ENCODE data around the gene DMRTC2. TPM values are rescaled to one million over a fixed set of nuclear protein-coding genes. Genes with fewer than 3 reads are reported as not detected.

DMRTC2 gene
- total RNA-seq, 2 donors from 2014 or later: not detected

DNA sequence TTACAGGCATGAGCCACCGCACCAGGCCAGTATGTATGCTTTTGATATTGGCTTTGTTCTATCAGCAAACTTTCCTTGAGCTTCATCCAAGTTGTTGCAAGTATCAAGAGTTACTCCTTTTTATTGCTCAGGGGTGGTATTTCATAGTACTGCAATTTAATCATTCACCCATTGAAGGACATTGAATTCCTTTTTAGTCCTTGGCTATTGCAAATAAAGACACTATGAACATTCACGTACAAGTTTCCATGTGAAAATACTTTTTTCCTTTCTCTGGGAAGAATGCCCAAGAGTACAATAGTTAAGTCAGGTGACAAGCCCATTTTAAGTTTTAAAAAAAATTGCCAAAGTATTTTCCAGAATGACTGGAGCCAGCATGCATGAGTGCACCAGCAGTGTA, 28.1 kb upstream of the DMRTC2 start:
- no peak overlapping the region for H3K27ac Mint-ChIP-seq
- H3K4me1 Mint-ChIP-seq: peaks cover 4% of the 10 kb centered on the region
- no peak for ATAC-seq (replicated peaks)
- H3K27me3 Mint-ChIP-seq: peaks cover 4% of the 10 kb centered on the region
- no peaks in the 10 kb centered on the region for H3K36me3 Mint-ChIP-seq (ENCODE audit: low read depth)
- no peak overlapping the region for H3K4me3 Mint-ChIP-seq
- no peaks in the 10 kb centered on the region for H3K9me3 Mint-ChIP-seq

DNA sequence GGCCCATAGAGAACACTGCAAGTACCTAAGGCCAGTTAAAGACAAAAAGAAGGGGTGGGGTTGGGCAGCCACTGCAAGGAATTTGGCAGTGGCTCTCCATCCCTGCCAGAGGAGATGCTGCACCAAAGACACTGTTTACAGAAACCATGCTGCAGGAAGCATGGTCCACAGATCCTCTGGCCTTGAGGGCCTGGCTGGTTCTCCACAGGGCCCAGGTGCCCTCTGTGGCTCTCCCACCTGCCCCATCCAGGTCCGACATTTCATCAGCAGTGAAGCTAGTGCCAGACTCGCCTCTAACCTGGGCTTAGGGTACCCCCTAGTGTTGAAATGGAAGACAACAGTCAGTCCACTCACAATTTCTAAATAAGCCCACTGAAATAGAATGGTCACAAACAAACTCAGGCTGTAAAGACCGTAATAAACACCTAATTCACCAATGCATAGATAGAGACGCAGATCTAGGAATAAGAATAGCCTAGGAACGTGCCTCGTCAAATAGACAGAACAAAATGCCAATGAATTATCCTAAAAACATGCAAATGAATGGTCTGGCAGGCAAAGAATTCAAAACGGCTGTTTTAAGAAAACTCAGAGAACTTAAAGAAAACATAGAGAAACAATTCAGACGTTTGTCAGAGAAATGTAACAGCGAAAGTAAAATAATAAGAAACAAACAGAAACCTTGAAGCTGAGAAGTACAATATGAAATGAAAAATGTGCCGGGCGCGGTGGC, 23.7 kb upstream of the DMRTC2 start:
- H3K27ac Mint-ChIP-seq: no peak overlapping the region
- H3K4me3 Mint-ChIP-seq: no peak overlapping the region
- H3K27me3 Mint-ChIP-seq: peaks cover 13% of the 10 kb centered on the region
- peak; percentile 84 for ATAC-seq (replicated peaks)
- no peaks in the 10 kb centered on the region for H3K36me3 Mint-ChIP-seq (ENCODE audit: low read depth)
- peaks cover 4% of the 10 kb centered on the region for H3K4me1 Mint-ChIP-seq
- no peaks in the 10 kb centered on the region for H3K9me3 Mint-ChIP-seq

DNA sequence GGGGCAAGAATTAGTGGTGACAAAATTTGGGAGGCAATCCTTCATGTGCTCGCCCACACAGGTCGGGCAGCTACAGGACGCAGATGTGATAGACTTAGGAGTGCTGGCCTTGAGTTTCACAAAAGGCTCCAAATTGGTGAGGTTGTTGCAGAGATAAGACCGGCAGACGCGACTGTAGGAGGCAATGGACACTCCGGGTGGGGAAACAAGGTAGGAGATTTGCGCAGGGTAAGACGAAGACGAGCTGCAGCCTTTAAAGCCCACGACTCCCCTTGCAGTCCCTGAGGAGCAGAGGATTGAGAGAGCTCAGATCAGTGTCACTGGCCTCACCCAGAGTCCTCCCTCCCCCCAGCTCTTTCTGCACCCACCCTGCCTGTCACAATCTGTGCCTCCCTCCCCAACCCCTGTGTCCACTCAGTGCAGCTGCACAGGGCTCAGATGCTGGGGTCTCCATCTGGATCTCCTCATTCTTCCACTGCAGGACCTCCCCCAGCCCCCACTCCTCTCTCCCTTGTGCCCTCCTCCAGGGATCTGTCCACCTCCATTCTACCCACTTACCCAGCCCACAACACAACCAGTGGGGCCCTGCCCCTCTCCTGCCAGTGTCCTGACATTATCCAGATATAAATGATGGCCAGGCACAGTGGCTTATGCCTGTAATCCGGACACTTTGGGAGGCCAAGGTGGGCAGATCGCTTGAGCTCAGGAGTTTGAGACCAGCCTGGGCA, 6.7 kb upstream of the DMRTC2 start:
- Mint-ChIP-seq H3K36me3 (ENCODE audit: low read depth) (no peaks in the 10 kb centered on the region), H3K9me3 (no peaks in the 10 kb centered on the region), H3K27ac (no peak overlapping the region), H3K27me3 (peaks cover 21% of the 10 kb centered on the region), H3K4me3 (no peak overlapping the region), H3K4me1 (no peaks in the 10 kb centered on the region)
- ATAC-seq (replicated peaks): no peak

DNA sequence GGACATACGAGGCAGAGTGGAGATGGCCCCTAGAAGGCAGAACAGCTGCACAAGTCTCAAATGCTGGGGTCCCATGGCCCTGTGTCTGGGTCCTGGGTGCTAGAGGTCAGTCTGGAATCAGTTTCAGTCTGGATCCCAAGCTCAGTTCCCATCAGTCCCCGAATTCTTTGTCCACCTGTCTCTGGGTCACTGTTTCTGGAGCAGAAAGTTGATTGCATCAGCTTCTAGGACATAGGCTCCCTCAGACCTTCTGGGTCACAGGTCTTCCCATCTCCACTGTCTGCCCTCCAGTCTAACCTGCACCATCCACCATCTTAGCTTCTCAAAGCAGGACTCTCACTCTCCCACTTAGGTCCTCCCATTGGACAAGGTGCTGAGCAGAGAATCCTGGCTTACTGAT, 5.6 kb upstream of the DMRTC2 start:
- H3K9me3 Mint-ChIP-seq: no peaks in the 10 kb centered on the region
- ATAC-seq (replicated peaks): no peak
- no peaks in the 10 kb centered on the region for H3K4me1 Mint-ChIP-seq

DNA sequence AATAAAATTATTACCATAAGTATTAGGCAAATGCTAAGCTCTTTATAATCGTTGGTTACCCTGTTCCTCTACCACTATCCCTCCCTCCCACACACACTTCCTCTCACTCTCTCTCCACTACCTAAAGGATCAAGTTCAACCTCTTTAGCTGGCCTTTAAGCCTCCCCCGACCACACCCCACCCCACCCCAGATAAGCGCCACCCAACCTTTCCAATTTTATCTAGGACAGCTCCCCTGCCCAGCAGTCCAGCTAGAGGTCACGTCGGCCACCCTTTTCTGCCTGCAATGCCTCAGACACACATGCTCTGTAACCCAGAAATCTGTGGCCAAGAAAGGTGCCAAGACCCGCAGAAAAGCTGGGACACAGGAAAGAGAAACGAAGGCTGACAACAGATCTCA, 1.5 kb upstream of the DMRTC2 start:
- Mint-ChIP-seq H3K4me3 (no peak overlapping the region), H3K9me3 (no peaks in the 10 kb centered on the region), H3K4me1 (no peaks in the 10 kb centered on the region), H3K27me3 (peaks cover 1% of the 10 kb centered on the region), H3K36me3 (ENCODE audit: low read depth) (no peaks in the 10 kb centered on the region), H3K27ac (no peak overlapping the region)
- no peak for ATAC-seq (replicated peaks)

More for the DNA sequence above, 5.6 kb upstream of the DMRTC2 start:
- peaks cover 19% of the 10 kb centered on the region for H3K27me3 Mint-ChIP-seq
- no peak overlapping the region for H3K4me3 Mint-ChIP-seq
- H3K36me3 Mint-ChIP-seq (ENCODE audit: low read depth): no peaks in the 10 kb centered on the region
- H3K27ac Mint-ChIP-seq: no peak overlapping the region

DNA sequence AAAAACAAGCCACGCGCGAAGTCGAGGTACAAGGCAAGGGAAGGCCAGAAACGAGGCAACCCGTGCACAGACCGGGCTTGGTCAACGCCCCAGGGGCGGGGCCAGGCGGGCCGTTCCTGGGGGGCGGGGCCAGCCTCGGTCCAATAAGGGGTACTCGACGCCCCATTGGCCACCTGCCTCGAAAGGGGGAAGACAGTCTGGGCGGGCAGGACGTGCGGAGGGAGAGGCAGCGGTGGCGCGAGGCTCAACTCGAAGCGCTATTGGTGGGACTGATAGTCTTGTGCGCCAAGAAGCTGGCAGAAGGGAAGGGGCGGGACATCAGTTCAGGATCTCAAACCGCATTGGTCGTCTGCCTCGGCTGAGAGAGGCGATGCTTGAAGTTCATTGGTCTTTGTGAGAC, 241 bp upstream of the DMRTC2 start, which contains the start of gene LYPD4:
LYPD4 (minus strand) TSS at position 83 of the 400 bp plus-strand sequence. CDS start 5,398 bp downstream, outside the sequence.
- Mint-ChIP-seq H3K36me3 (ENCODE audit: low read depth) (no peaks in the 10 kb centered on the region), H3K9me3 (no peaks in the 10 kb centered on the region), H3K4me3 (no peak within 1 kb of the TSS), H3K27ac (no peak within 1 kb of the TSS), H3K27me3 (no peaks in the 10 kb centered on the region), H3K4me1 (no peaks in the 10 kb centered on the region)
- no peak for ATAC-seq (replicated peaks)

DNA sequence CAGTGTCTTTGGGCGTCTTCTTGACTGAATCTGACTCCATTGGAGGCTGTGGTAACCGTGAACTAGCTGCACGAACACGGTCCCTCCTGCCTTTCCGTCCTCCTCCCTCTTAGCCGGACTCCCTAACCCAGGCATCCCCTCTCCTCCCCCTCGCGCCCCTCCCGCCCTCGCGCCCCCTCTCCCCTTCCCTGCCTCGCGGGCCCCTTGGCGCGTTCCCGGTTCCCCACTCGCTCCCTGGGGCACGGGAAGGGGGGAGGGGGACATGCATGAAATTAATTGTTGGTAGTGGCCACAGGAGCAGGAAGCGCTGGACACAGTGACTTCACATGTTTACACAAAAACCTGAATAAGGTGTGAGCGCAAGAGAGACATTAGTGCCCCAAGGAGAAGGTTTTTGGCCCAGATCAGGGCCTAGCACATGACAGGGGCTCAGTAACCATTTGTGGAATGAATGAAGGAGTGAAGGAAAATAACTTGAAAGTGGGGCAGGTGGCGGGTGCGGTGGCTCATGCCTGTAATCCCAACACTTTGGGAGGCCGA, 279 bp downstream of the DMRTC2 start:
- ATAC-seq (replicated peaks): no peak
- no peaks in the 10 kb centered on the region for H3K27me3 Mint-ChIP-seq
- H3K4me3 Mint-ChIP-seq: no peak overlapping the region
- H3K27ac Mint-ChIP-seq: no peak overlapping the region
- H3K4me1 Mint-ChIP-seq: no peaks in the 10 kb centered on the region
- no peaks in the 10 kb centered on the region for H3K36me3 Mint-ChIP-seq (ENCODE audit: low read depth)
- no peaks in the 10 kb centered on the region for H3K9me3 Mint-ChIP-seq

DNA sequence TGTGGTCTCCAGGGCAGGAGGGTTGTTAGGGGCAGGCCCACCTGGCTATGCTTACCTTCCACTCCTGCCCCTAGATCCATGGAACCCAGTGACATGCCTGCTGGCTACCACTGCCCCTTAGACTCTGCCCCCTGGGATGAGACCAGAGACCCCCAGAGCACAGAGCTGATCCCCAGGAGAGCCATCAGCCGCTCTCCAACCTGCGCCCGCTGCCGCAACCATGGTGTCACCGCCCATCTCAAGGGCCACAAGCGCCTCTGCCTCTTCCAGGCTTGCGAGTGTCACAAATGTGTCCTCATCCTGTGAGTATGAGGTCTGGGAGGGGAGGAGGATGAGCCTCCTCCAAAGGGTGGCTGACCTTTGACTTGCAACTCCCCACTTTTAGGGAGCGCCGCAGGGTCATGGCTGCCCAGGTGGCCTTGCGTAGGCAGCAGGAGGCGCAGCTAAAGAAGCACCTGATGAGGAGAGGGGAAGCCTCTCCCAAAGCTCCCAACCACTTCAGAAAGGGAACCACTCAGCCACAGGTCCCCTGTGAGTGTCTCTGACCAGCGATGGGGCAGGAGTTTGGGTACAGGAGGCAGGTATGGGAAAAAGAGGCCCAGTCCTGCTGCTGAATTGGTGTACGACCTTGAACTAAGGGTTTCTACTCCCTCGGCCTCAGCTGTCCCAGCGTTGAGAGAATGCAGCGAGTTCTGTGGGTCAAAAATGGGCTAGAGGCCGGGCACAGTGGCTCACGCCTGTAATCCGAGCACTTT, 2.7 kb downstream of the DMRTC2 start:
- Mint-ChIP-seq H3K36me3 (ENCODE audit: low read depth) (no peaks in the 10 kb centered on the region), H3K4me1 (no peaks in the 10 kb centered on the region), H3K9me3 (no peaks in the 10 kb centered on the region), H3K27me3 (peaks cover 4% of the 10 kb centered on the region), H3K27ac (no peak overlapping the region), H3K4me3 (no peak overlapping the region)
- no peak for ATAC-seq (replicated peaks)

DNA sequence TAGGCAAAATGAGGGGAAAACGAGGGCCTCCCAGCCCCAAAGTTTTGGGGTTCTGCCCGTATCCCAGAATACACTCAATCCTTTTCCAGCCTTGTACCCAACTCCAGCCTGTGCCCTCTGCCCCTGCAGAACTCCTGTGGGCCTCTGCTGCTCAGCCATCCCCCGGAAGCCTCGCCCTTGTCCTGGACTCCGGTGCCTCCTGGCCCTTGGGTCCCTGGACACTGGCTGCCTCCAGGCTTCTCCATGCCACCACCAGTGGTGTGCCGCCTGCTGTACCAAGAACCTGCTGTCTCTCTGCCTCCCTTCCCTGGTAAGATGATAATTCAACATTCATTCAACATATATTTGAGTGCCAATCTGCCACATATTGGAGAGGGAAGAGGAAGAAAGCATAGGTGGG, 3.8 kb downstream of the DMRTC2 start:
- no peak overlapping the region for H3K4me3 Mint-ChIP-seq
- H3K27me3 Mint-ChIP-seq: peaks cover 4% of the 10 kb centered on the region
- H3K36me3 Mint-ChIP-seq (ENCODE audit: low read depth): no peaks in the 10 kb centered on the region
- H3K9me3 Mint-ChIP-seq: no peaks in the 10 kb centered on the region
- peak overlapping the region; percentile 1 for H3K27ac Mint-ChIP-seq
- ATAC-seq (replicated peaks): no peak
- H3K4me1 Mint-ChIP-seq: no peaks in the 10 kb centered on the region

DNA sequence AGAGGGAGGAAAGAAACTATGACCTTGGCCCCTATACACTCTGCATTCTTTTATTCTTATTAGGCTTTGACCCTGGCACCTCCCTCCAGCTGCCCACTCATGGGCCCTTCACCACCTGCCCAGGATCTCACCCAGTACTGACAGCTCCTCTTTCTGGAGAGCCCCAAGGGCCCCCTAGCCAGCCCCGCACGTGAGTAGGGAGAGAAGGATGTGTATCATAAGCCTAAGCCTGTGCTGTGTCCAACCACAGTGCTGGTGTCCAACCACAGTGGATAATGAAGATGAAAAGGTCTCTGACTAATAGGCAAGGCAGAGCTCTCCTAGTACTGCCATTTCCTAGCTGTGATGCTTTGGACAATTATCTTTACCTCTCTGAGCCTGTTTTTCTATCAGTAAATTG, 4.2 kb downstream of the DMRTC2 start:
- no peaks in the 10 kb centered on the region for H3K9me3 Mint-ChIP-seq
- no peaks in the 10 kb centered on the region for H3K36me3 Mint-ChIP-seq (ENCODE audit: low read depth)
- H3K27me3 Mint-ChIP-seq: peaks cover 4% of the 10 kb centered on the region
- H3K27ac Mint-ChIP-seq: peak overlapping the region; percentile 11
- ATAC-seq (replicated peaks): no peak
- no peaks in the 10 kb centered on the region for H3K4me1 Mint-ChIP-seq
- H3K4me3 Mint-ChIP-seq: no peak overlapping the region

DNA sequence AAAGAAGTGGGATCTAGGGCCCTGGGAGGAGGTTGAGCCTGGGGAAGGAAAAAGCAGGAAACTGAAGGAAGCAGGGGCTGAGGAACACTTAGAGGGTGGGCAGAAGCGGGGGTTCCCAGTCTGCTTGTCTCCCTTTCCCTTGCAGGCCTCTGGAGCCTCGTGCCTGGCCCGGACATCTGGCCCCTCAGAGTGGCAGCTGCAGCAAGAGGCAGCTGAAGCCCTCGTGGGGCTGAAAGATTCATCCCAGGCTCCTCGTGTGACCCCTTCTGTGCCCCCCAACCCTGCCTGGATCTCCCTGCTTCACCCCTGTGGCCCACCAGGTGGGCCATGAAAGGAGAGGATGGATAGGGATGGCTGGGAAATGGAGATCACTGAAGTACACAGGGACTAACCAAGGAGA, 5.5 kb downstream of the DMRTC2 start:
- Mint-ChIP-seq H3K27me3 (peaks cover 4% of the 10 kb centered on the region), H3K9me3 (no peaks in the 10 kb centered on the region), H3K4me1 (no peaks in the 10 kb centered on the region), H3K36me3 (ENCODE audit: low read depth) (no peaks in the 10 kb centered on the region), H3K27ac (no peak overlapping the region), H3K4me3 (no peak overlapping the region)
- ATAC-seq (replicated peaks): no peak

DNA sequence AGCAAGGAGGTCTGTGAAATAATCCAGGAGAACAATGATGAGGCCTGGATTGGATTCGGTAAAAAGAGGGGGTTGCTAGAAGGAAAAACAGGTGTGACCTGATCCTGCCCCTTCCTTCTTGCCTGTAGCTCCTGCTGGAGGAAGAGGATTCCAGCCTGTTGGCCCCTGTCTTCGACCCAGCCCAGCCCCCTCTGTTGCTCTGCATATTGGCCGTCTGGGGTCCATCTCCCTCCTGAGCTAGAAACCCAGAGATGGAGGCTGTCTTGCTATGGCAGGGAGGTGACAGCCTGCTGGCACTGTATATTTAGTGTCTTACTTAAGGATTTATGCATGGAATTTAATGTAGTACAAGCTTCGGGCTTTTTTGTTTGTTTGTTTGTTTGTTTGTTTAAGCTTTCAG, 6.6 kb downstream of the DMRTC2 start:
- Mint-ChIP-seq H3K4me3 (no peak overlapping the region), H3K27me3 (peaks cover 4% of the 10 kb centered on the region), H3K27ac (peak overlapping the region; percentile 45), H3K36me3 (ENCODE audit: low read depth) (no peaks in the 10 kb centered on the region), H3K4me1 (no peaks in the 10 kb centered on the region), H3K9me3 (no peaks in the 10 kb centered on the region)
- no peak for ATAC-seq (replicated peaks)

DNA sequence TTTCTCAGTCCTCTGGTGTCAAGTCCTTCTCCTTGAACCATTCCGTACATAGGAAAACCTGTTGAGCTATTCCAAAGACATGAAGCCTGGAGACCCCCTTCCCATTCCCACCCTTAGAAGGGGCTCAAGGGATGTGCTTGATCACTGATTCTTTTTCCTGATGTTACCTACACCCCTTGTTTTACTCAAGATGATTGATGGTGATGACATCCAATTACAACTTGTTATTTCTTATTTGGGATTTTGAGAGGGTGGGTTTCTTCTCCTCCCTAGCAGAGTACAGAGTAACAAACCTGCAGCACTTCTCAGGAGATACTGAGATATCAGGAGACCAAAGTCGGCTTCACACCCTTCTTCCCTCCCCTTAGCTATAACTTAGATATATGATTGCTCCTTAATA, 8.5 kb downstream of the DMRTC2 start:
- no peaks in the 10 kb centered on the region for H3K36me3 Mint-ChIP-seq (ENCODE audit: low read depth)
- no peaks in the 10 kb centered on the region for H3K9me3 Mint-ChIP-seq
- peaks cover 4% of the 10 kb centered on the region for H3K27me3 Mint-ChIP-seq
- H3K4me1 Mint-ChIP-seq: no peaks in the 10 kb centered on the region
- no peak overlapping the region for H3K27ac Mint-ChIP-seq
- H3K4me3 Mint-ChIP-seq: no peak overlapping the region
- no peak for ATAC-seq (replicated peaks)

DNA sequence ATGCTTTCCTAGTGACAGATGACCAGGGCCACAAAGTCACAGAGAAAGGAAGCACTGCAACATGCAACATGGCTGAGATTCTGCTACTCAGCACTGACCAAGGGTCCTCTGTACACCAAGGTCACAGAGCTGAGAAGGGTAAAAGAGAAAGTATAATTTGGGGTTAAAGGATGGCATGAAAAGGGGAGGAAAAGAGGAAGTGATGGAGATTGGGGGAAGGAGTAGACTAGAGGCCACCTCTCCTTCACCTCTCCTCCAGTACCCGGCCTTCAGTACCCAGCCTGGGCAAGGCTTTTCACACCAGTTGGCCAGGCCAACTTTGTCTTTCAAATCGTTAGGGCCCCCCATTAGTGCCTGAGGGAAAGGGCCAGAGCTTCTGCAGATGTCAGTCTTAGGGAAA, 8.9 kb downstream of the DMRTC2 start:
- Mint-ChIP-seq H3K27ac (no peak overlapping the region), H3K9me3 (no peaks in the 10 kb centered on the region), H3K4me1 (no peaks in the 10 kb centered on the region), H3K36me3 (ENCODE audit: low read depth) (no peaks in the 10 kb centered on the region), H3K4me3 (no peak overlapping the region), H3K27me3 (peaks cover 4% of the 10 kb centered on the region)
- ATAC-seq (replicated peaks): no peak

Data from activated T-helper 17 cell treated with anti-CD3 and anti-CD28 coated beads, Interleukin-2, amount 50 U/mL, for 72 hours (primary cell).